IPS-15b (cell line): Measurements from ENCODE around the gene HOXB2.

ENCODE experiments used
- H3K27me3 ChIP-seq: one replicate; pipeline ENCODE4 v1.6.1; 2013; ENCODE audit warnings: low read length; ENCODE audit not compliant: control insufficient read depth, insufficient read depth
- H3K36me3 ChIP-seq: one replicate; pipeline ENCODE4 v1.6.1; 2013; ENCODE audit warnings: low read length; ENCODE audit not compliant: control insufficient read depth, insufficient read depth
- H3K4me1 ChIP-seq: one replicate; pipeline ENCODE4 v1.6.1; 2013; ENCODE audit warnings: mild to moderate bottlenecking, low read length; ENCODE audit not compliant: control insufficient read depth, insufficient read depth
- H3K4me3 ChIP-seq: one replicate; pipeline ENCODE4 v1.5.1; 2013; ENCODE audit warnings: low read depth, low read length
- H3K9ac ChIP-seq: one replicate; pipeline ENCODE4 v1.6.1; 2013; ENCODE audit warnings: low read depth, mild to moderate bottlenecking, low read length
- H3K9me3 ChIP-seq: one replicate; pipeline ENCODE4 v1.6.1; 2013; ENCODE audit warnings: mild to moderate bottlenecking, low read length; ENCODE audit not compliant: control insufficient read depth, insufficient read depth

Gene HOXB2

GRCh38 chr17:48499248-48499647, 45.7 kb downstream of the HOXB2 start:
- peaks cover 71% of the 10 kb centered on the region for H3K27me3 ChIP-seq
- H3K9me3 ChIP-seq, result no peaks in the 10 kb centered on the region
- no peaks in the 10 kb centered on the region for H3K36me3 ChIP-seq
- no peak overlapping the region for H3K4me3 ChIP-seq
- no peak overlapping the region for H3K9ac ChIP-seq
- peaks cover 4% of the 10 kb centered on the region for H3K4me1 ChIP-seq

GRCh38 chr17:48498164-48498850, 46.6 kb downstream of the HOXB2 start:
- Histone ChIP-seq H3K36me3 (no peaks in the 10 kb centered on the region), H3K27me3 (peaks cover 78% of the 10 kb centered on the region), H3K9me3 (no peaks in the 10 kb centered on the region), H3K4me1 (peaks cover 2% of the 10 kb centered on the region), H3K4me3 (no peak overlapping the region), H3K9ac (no peak overlapping the region)

GRCh38 chr17:48497103-48497502, 47.8 kb downstream of the HOXB2 start:
- Histone ChIP-seq H3K4me1 (peaks cover 2% of the 10 kb centered on the region), H3K27me3 (peaks cover 79% of the 10 kb centered on the region), H3K4me3 (no peak overlapping the region), H3K36me3 (no peaks in the 10 kb centered on the region), H3K9me3 (no peaks in the 10 kb centered on the region), H3K9ac (no peak overlapping the region)

GRCh38 chr17:48494335-48494734, 50.6 kb downstream of the HOXB2 start:
- Histone ChIP-seq H3K4me3 (no peak overlapping the region), H3K9ac (no peak overlapping the region), H3K36me3 (no peaks in the 10 kb centered on the region), H3K9me3 (no peaks in the 10 kb centered on the region), H3K4me1 (peaks cover 1% of the 10 kb centered on the region), H3K27me3 (peaks cover 75% of the 10 kb centered on the region)
